OCI-LY7 (cell line): Measurements from ENCODE around the gene C15orf40.

Source experiments
- CTCF ChIP-seq: fragments of 200-600 bp; sonication (generic); conservative IDR thresholded peaks from 2 replicates; pipeline ENCODE4 v1.5.1; 2014; ENCODE audit warnings: mild to moderate bottlenecking, antibody characterized with exemption, low read length, moderate library complexity, mixed read lengths
- EZH2phosphoT487 ChIP-seq: fragments of 200-600 bp; sonication (generic); IDR thresholded peaks from 2 replicates; pipeline ENCODE4 v1.6.1; 2018; ENCODE audit warnings: low read depth, borderline replicate concordance, mild to moderate bottlenecking, mixed run types, antibody characterized with exemption, low read length, moderate library complexity, mixed read lengths

GRCh38 chr15:82966671-82967071 is 44.8 kb downstream of the C15orf40 start:
- TF ChIP-seq EZH2phosphoT487: no peak
- no peak for TF ChIP-seq CTCF
